ENCODE data around the gene SORCS2. TPM values are rescaled to one million over a fixed set of nuclear protein-coding genes. Genes with fewer than 3 reads are reported as not detected.

The SORCS2 gene
- total RNA-seq, 2 donors from 2014 or later, result 1.5 to 1.7 TPM

DNA sequence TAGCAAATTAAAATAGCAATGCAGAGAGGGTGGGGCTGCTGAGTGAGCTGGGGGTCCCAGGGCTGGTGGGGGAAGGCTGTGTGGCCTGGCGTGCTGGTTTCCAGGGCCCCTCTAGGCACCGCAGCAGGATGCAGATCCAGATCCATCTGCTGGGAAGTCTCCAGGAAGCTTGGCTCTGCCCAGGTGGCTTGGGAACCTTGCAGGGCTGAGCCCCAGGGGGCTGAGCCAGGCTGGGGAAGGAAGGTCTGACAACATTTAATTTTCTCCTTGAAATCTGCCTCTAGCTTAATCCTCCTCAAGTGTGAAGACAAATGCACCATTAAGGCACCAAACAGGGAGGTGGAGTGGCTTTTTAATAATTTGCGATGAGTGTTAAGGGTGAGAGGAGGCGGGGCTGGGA lies 31.7 kb downstream of the SORCS2 start:
- no peak overlapping the region for H3K4me3 ChIP-seq
- TF ChIP-seq, protein P1, sequence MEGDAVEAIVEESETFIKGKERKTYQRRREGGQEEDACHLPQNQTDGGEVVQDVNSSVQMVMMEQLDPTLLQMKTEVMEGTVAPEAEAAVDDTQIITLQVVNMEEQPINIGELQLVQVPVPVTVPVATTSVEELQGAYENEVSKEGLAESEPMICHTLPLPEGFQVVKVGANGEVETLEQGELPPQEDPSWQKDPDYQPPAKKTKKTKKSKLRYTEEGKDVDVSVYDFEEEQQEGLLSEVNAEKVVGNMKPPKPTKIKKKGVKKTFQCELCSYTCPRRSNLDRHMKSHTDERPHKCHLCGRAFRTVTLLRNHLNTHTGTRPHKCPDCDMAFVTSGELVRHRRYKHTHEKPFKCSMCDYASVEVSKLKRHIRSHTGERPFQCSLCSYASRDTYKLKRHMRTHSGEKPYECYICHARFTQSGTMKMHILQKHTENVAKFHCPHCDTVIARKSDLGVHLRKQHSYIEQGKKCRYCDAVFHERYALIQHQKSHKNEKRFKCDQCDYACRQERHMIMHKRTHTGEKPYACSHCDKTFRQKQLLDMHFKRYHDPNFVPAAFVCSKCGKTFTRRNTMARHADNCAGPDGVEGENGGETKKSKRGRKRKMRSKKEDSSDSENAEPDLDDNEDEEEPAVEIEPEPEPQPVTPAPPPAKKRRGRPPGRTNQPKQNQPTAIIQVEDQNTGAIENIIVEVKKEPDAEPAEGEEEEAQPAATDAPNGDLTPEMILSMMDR (IDR thresholded peaks at IDR 0.05), result no peak
- H3K4me1 ChIP-seq, result no peaks in the 10 kb centered on the region
- H3K9me3 ChIP-seq, result no peaks in the 10 kb centered on the region
- no peaks in the 10 kb centered on the region for H3K36me3 ChIP-seq
- DNase-seq (ENCODE audit: low spot score), result no peak
- no peaks in the 10 kb centered on the region for H3K27me3 ChIP-seq
- no peak overlapping the region for H3K27ac ChIP-seq

DNA sequence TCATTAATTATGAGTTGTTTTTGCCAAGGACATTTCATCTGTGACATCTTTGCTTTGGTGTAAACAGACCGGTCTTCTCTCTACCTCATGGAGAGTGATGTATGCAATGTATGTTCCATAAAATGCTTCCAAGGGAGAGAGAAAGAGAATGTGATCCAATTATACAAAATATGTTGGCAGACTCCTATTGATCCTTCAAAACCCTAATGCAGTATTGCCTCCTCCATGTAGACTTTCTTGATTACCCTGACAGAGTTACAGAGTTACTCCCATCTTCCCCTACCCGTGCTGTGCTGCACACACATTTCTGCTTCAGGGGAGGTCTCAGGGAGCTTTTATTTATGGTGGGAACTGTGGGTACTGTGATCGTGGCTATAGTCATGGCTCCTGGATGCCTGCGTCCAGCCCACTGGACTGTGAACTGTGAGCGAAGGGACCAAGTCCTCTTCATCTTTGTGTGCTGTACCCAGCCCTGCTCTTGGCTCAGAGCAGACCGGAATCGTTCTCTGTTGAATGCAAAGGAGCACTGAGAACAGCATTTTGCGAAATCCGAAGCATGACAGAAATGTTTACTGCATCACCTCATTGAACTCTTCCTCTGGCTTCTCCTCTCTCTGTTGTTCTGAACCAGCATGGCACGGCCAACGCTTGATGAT lies 32.7 kb downstream of the SORCS2 start:
- Histone ChIP-seq H3K4me3 (no peak overlapping the region), H3K9me3 (no peaks in the 10 kb centered on the region), H3K27me3 (no peaks in the 10 kb centered on the region), H3K4me1 (no peaks in the 10 kb centered on the region), H3K36me3 (no peaks in the 10 kb centered on the region), H3K27ac (no peak overlapping the region)
- TF ChIP-seq, protein P1 (IDR thresholded peaks at IDR 0.05), result no peak
- DNase-seq (ENCODE audit: low spot score), result no peak

DNA sequence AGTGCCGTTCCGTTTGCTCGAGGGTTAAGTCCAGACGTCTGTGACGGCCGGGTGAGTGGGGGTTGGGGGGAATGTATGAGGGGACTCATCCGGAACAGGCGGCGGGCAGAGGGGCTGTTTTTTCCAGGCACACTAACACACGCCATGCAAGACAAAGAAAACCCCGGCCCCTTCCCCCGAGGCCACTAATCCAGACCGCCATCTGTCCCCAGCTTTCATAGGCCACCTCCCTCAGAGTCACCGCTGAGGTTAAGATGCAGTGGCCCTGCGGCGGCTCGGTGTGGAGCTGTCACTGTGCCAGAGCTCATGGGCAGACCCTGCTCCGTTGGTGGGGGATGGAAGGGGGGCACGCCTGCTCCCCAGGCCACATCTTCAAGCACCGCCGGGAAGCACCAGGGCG lies 34.1 kb downstream of the SORCS2 start:
- TF ChIP-seq, protein P1 (IDR thresholded peaks at IDR 0.05), result no peak
- Histone ChIP-seq H3K36me3 (no peaks in the 10 kb centered on the region), H3K9me3 (no peaks in the 10 kb centered on the region), H3K4me1 (no peaks in the 10 kb centered on the region), H3K27me3 (no peaks in the 10 kb centered on the region), H3K27ac (no peak overlapping the region), H3K4me3 (no peak overlapping the region)
- no peak for DNase-seq (ENCODE audit: low spot score)

DNA sequence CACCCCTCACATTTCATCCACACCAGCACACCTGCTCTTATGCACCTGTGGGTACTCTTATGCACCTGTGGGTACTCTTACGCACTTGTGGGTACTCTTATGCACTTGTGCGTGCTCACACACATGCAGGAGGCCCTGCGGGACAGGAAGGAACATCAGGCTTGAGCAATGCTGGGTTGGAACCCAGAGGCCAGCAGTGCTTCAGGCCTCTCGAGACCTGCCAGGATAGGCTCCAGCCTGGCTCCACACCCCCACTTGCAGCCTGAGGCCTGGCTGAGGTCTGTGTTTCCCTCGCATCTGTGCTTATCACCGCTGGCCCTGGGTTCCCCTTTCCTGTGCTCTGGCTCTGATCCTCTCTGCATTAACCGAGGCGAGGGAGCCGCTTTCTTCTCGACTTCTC lies 34.7 kb downstream of the SORCS2 start:
- DNase-seq (ENCODE audit: low spot score), result no peak
- H3K9me3 ChIP-seq, result no peaks in the 10 kb centered on the region

DNA sequence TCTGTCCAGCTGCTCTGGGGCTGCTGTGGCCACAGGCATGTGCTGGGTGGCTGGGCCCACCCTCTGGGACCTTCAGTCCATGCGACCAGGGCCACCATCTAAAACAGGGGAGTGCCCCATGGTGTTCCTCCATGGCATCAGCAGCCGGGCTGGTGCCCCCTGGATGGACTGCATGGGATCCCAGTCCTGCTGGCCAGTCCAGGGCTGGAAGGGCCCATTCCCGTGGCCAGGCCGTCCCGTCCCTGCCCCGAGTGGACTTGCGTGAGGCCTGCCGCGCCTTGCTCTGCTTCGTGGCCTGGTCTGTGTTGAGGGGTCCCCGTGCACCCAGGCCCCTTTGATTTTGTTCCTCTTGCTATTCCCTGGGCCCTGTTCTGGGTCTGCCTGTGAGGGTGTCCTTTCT lies 36.4 kb downstream of the SORCS2 start:
- H3K27ac ChIP-seq, result no peak overlapping the region
- H3K4me1 ChIP-seq, result no peaks in the 10 kb centered on the region
- no peak overlapping the region for H3K4me3 ChIP-seq
- no peaks in the 10 kb centered on the region for H3K36me3 ChIP-seq
- H3K27me3 ChIP-seq, result no peaks in the 10 kb centered on the region
- TF ChIP-seq, protein P1 (IDR thresholded peaks at IDR 0.05), result no peak
- H3K9me3 ChIP-seq, result no peaks in the 10 kb centered on the region
- no peak for DNase-seq (ENCODE audit: low spot score)

More for the DNA sequence above, 34.7 kb downstream of the SORCS2 start:
- Histone ChIP-seq H3K4me3 (no peak overlapping the region), H3K4me1 (no peaks in the 10 kb centered on the region), H3K27ac (no peak overlapping the region), H3K27me3 (no peaks in the 10 kb centered on the region), H3K36me3 (no peaks in the 10 kb centered on the region)
- TF ChIP-seq, protein P1 (IDR thresholded peaks at IDR 0.05), result no peak
